Measurements from ENCODE around the gene CD244. TPM values are rescaled to one million over a fixed set of nuclear protein-coding genes. Genes with fewer than 3 reads are reported as not detected.

The CD244 gene
- not detected for polyA plus RNA-seq (2013, experiment 1 of 2)
- polyA plus RNA-seq (2013, experiment 2 of 2), result not detected

DNA sequence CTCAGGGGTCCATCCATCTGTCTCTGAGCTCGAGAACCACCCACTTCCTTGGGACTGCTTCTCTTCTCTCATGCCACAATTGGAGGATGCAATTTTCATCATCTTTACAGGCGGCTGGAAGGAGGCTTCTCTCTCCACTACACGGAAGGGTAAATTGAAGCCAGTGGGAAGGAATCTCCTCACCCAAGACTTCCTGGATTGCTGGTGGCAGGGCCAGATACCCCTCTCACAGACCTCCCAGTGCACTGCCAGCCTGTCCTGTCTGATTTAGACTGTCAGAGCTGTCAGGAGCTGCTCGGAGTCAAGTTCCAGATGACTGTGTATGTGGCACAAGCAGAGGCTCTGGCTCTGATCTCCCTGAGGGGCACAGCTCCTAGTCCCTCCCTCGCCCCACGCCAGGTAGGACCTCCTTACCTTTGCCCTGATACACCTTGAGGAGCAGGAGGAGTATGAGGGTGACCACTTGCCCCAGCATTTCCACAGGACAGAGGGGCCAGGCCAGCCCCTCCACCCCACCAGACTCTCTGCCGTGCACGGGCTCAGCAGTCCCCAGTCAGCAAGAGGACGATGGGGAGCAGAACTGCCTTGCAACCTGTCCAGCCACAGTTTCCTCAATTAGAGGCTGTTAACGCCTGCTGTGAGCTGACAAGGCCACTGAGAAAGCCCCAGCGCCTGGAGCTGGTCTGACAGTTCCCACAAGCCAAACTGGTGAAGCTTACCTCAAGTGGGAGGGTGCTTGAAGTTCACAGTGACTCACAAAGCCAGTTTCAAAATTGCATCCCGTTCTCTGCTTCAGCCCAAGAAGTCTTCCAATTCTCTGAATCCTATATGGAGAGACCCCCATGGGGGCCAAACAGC is at the start of gene CD244:
CD244 (minus strand) TSS at position 685 of the 858 bp plus-strand sequence; CDS start at position 475, 210 bp downstream.
- Histone ChIP-seq H2AK5ac (ENCODE audit: low read length, severe bottlenecking) (no peak within 1 kb of the TSS), H2BK12ac (ENCODE audit: low read length in 2 of 2) (no peak within 1 kb of the TSS), H2AFZ (ENCODE audit: low read depth, low read length) (no peak within 1 kb of the TSS), H3K4me2 (ENCODE audit: low read length, poor library complexity, severe bottlenecking) (no peak within 1 kb of the TSS), H3K27ac (ENCODE audit: low read length, poor library complexity, severe bottlenecking) (no peak within 1 kb of the TSS), H3K9me3 (ENCODE audit: control insufficient read depth, low read length) (no peaks in the 10 kb centered on the region), H3K4ac (ENCODE audit: low read depth in 1 of 2, low read length in 2 of 2) (no peak within 1 kb of the TSS), H3K23ac (ENCODE audit: low read length in 2 of 2) (no peak within 1 kb of the TSS), H3K4me3 (ENCODE audit: insufficient read depth in 1 of 2, low read depth in 1 of 2, low read length in 2 of 2) (no peak within 1 kb of the TSS), H4K91ac (ENCODE audit: low read length) (no peak within 1 kb of the TSS), H3K18ac (ENCODE audit: low read depth in 1 of 2, low read length in 2 of 2) (no peak within 1 kb of the TSS), H3K9ac (ENCODE audit: low read length) (no peak within 1 kb of the TSS), H2BK15ac (ENCODE audit: low read depth, poor library complexity, severe bottlenecking) (no peak within 1 kb of the TSS), H3K36me3 (ENCODE audit: control insufficient read depth in 1 of 2, insufficient read depth in 2 of 2, low read depth in 1 of 2, low read length in 2 of 2) (no peaks in the 10 kb centered on the region), H3K27me3 (ENCODE audit: control insufficient read depth in 1 of 2, insufficient read depth in 1 of 2, low read length in 2 of 2) (peaks cover 0 to 6% of the 10 kb centered on the region in 2 experiments), H2BK120ac (ENCODE audit: low read depth, low read length) (no peak within 1 kb of the TSS), H3K79me1 (replicated peaks; ENCODE audit: low read length, poor library complexity, severe bottlenecking) (no peaks in the 10 kb centered on the region), H3K4me1 (ENCODE audit: control insufficient read depth, insufficient read depth, low read depth, low read length) (no peaks in the 10 kb centered on the region), H2BK5ac (ENCODE audit: low read depth, low read length, poor library complexity, severe bottlenecking) (no peak within 1 kb of the TSS), H4K8ac (ENCODE audit: low read length) (no peak within 1 kb of the TSS), H3K14ac (ENCODE audit: low read length in 2 of 2) (no peak within 1 kb of the TSS)
- no peak for DNase-seq
- 54% methylated on average over 11 of the region's 12 CpGs for WGBS

DNA sequence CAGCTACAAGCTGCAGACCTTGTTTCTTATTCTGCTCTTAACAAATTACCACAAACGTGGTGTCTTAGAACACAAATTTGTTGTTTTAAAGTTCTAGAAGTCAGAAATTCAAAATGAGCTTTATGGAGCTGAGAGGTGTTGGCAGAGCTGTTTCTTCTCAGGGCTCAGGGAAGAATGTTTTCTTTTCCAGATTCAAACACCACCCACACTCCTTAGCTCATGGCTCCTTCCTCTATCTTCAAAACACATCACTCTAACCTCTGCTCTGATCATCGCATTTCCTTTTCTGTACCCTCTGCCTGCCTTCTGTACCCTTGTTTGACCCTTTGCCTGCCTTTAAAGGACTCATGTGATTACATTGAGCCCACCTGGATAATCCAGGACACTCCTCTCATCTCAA is 49.2 kb upstream of the CD244 start:
- Histone ChIP-seq H3K4me3 (ENCODE audit: insufficient read depth in 1 of 2, low read depth in 1 of 2, low read length in 2 of 2) (no peak overlapping the region), H3K4me1 (ENCODE audit: control insufficient read depth, insufficient read depth, low read depth, low read length) (no peaks in the 10 kb centered on the region), H4K91ac (ENCODE audit: low read length) (no peak overlapping the region), H2BK12ac (ENCODE audit: low read length in 2 of 2) (no peak overlapping the region), H2BK5ac (ENCODE audit: low read depth, low read length, poor library complexity, severe bottlenecking) (no peak overlapping the region), H3K4me2 (ENCODE audit: low read length, poor library complexity, severe bottlenecking) (no peak overlapping the region), H3K9ac (ENCODE audit: low read length) (no peak overlapping the region), H3K27me3 (ENCODE audit: control insufficient read depth in 1 of 2, insufficient read depth in 1 of 2, low read length in 2 of 2) (no peaks in the 10 kb centered on the region), H4K8ac (ENCODE audit: low read length) (no peak overlapping the region), H3K4ac (ENCODE audit: low read depth in 1 of 2, low read length in 2 of 2) (no peak overlapping the region), H2BK15ac (ENCODE audit: low read depth, poor library complexity, severe bottlenecking) (no peak overlapping the region), H3K9me3 (ENCODE audit: control insufficient read depth, low read length) (no peaks in the 10 kb centered on the region), H3K14ac (ENCODE audit: low read length in 2 of 2) (no peak overlapping the region), H3K36me3 (ENCODE audit: control insufficient read depth in 1 of 2, insufficient read depth in 2 of 2, low read depth in 1 of 2, low read length in 2 of 2) (no peaks in the 10 kb centered on the region), H3K23ac (ENCODE audit: low read length in 2 of 2) (no peak overlapping the region), H2AFZ (ENCODE audit: low read depth, low read length) (no peak overlapping the region), H3K18ac (ENCODE audit: low read depth in 1 of 2, low read length in 2 of 2) (no peak overlapping the region), H3K79me1 (replicated peaks; ENCODE audit: low read length, poor library complexity, severe bottlenecking) (no peaks in the 10 kb centered on the region), H3K27ac (ENCODE audit: low read length, poor library complexity, severe bottlenecking) (no peak overlapping the region), H2AK5ac (ENCODE audit: low read length, severe bottlenecking) (no peak overlapping the region), H2BK120ac (ENCODE audit: low read depth, low read length) (no peak overlapping the region)
- 88% methylated on average over 1 of the region's 2 CpGs for WGBS
- no peak for DNase-seq

DNA sequence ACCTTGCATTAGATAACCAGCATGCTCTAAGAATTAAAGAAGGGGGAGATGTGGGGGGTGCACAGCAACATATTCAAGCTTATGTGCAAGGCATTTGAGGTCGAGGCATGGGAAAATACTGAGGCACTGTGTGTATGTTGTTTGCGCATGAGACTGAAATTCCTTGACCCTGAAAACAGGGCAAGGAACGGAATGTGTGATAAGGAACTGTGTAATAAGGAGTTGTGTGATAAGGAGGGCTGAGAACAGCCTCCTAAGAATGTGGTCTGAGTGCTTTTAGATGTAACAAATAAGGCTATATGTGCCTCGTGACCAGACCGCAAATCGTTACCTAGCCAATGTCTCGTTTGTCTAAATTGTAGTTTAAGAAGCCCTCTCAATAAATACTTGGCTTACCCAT is 48.8 kb upstream of the CD244 start:
- 52% methylated on average over 7 of the region's 7 CpGs for WGBS

GRCh38 chr1:160910170-160910750 is 47.6 kb upstream of the CD244 start:
- Histone ChIP-seq H4K8ac (ENCODE audit: low read length) (no peak overlapping the region), H3K79me1 (replicated peaks; ENCODE audit: low read length, poor library complexity, severe bottlenecking) (no peaks in the 10 kb centered on the region), H2AFZ (ENCODE audit: low read depth, low read length) (no peak overlapping the region), H3K36me3 (ENCODE audit: control insufficient read depth in 1 of 2, insufficient read depth in 2 of 2, low read depth in 1 of 2, low read length in 2 of 2) (no peaks in the 10 kb centered on the region), H2BK5ac (ENCODE audit: low read depth, low read length, poor library complexity, severe bottlenecking) (no peak overlapping the region), H4K91ac (ENCODE audit: low read length) (no peak overlapping the region), H2BK15ac (ENCODE audit: low read depth, poor library complexity, severe bottlenecking) (no peak overlapping the region), H2AK5ac (ENCODE audit: low read length, severe bottlenecking) (no peak overlapping the region), H3K9me3 (ENCODE audit: control insufficient read depth, low read length) (no peaks in the 10 kb centered on the region), H3K18ac (ENCODE audit: low read depth in 1 of 2, low read length in 2 of 2) (no peak overlapping the region), H3K27ac (ENCODE audit: low read length, poor library complexity, severe bottlenecking) (no peak overlapping the region), H3K14ac (ENCODE audit: low read length in 2 of 2) (no peak overlapping the region), H2BK12ac (ENCODE audit: low read length in 2 of 2) (no peak overlapping the region), H3K4me2 (ENCODE audit: low read length, poor library complexity, severe bottlenecking) (no peak overlapping the region), H3K4me1 (ENCODE audit: control insufficient read depth, insufficient read depth, low read depth, low read length) (no peaks in the 10 kb centered on the region), H3K27me3 (ENCODE audit: control insufficient read depth in 1 of 2, insufficient read depth in 1 of 2, low read length in 2 of 2) (no peaks in the 10 kb centered on the region), H3K4ac (ENCODE audit: low read depth in 1 of 2, low read length in 2 of 2) (no peak overlapping the region), H2BK120ac (ENCODE audit: low read depth, low read length) (no peak overlapping the region), H3K4me3 (ENCODE audit: insufficient read depth in 1 of 2, low read depth in 1 of 2, low read length in 2 of 2) (no peak overlapping the region), H3K9ac (ENCODE audit: low read length) (no peak overlapping the region), H3K23ac (ENCODE audit: low read length in 2 of 2) (no peak overlapping the region)
- no peak for DNase-seq
- 59% methylated on average over 5 of the region's 6 CpGs for WGBS

More for the DNA sequence above, 48.8 kb upstream of the CD244 start:
- H3K36me3 ChIP-seq (ENCODE audit: control insufficient read depth in 1 of 2, insufficient read depth in 2 of 2, low read depth in 1 of 2, low read length in 2 of 2), result no peaks in the 10 kb centered on the region
- H3K79me1 ChIP-seq (replicated peaks; ENCODE audit: low read length, poor library complexity, severe bottlenecking), result no peaks in the 10 kb centered on the region
- H2BK5ac ChIP-seq (ENCODE audit: low read depth, low read length, poor library complexity, severe bottlenecking), result no peak overlapping the region
- no peak overlapping the region for H3K4ac ChIP-seq (ENCODE audit: low read depth in 1 of 2, low read length in 2 of 2)
- H3K9me3 ChIP-seq (ENCODE audit: control insufficient read depth, low read length), result no peaks in the 10 kb centered on the region
- no peak overlapping the region for H3K4me2 ChIP-seq (ENCODE audit: low read length, poor library complexity, severe bottlenecking)
- H3K4me1 ChIP-seq (ENCODE audit: control insufficient read depth, insufficient read depth, low read depth, low read length), result no peaks in the 10 kb centered on the region
- H4K8ac ChIP-seq (ENCODE audit: low read length), result no peak overlapping the region
- no peak overlapping the region for H3K9ac ChIP-seq (ENCODE audit: low read length)
- no peak overlapping the region for H3K27ac ChIP-seq (ENCODE audit: low read length, poor library complexity, severe bottlenecking)
- H3K4me3 ChIP-seq (ENCODE audit: insufficient read depth in 1 of 2, low read depth in 1 of 2, low read length in 2 of 2), result no peak overlapping the region
- H3K27me3 ChIP-seq (ENCODE audit: control insufficient read depth in 1 of 2, insufficient read depth in 1 of 2, low read length in 2 of 2), result no peaks in the 10 kb centered on the region
- H3K18ac ChIP-seq (ENCODE audit: low read depth in 1 of 2, low read length in 2 of 2), result no peak overlapping the region
- no peak overlapping the region for H3K14ac ChIP-seq (ENCODE audit: low read length in 2 of 2)
- no peak for DNase-seq
- no peak overlapping the region for H3K23ac ChIP-seq (ENCODE audit: low read length in 2 of 2)
- H4K91ac ChIP-seq (ENCODE audit: low read length), result no peak overlapping the region
- no peak overlapping the region for H2AFZ ChIP-seq (ENCODE audit: low read depth, low read length)
- H2AK5ac ChIP-seq (ENCODE audit: low read length, severe bottlenecking), result no peak overlapping the region
- no peak overlapping the region for H2BK15ac ChIP-seq (ENCODE audit: low read depth, poor library complexity, severe bottlenecking)
- no peak overlapping the region for H2BK12ac ChIP-seq (ENCODE audit: low read length in 2 of 2)
- no peak overlapping the region for H2BK120ac ChIP-seq (ENCODE audit: low read depth, low read length)

Measured in mesenchymal stem cell (in vitro differentiated cells and primary cell).